HG02840 (cell line): ENCODE measurements around the gene RPL29.

Source experiments
- ATAC-seq: cut with Tn5 transposase; IDR thresholded peaks from one replicate; pipeline ENCODE4 v1.9.1; 2021; ENCODE audit warnings: mild to moderate bottlenecking, moderate library complexity, moderate number of reproducible peaks; ENCODE audit not compliant: unreplicated experiment, low FRiP score

RPL29 gene

GRCh38 chr3:52028572-52028971 is 32.9 kb upstream of the RPL29 start:
- ATAC-seq: no peak

DNA sequence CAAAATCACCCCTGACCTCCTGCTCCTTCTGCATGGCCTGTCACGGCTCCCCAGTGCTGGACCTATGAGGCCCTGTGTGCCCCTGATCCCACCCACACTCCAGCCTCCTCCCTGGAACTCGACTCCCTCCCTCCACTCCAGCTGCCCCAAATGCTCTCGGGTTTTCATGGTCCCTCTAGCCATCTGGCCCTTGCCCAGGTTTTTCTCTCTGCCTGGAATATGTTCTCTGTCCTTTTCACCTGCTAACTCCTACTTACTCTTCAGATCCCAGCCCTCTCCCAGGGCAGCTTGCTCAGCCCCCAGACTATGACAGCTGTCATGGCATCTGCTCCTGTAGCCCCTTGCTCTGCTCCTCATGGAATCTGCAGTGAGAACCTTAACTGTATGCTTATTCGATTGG is 30.3 kb upstream of the RPL29 start:
- no peak for ATAC-seq

DNA sequence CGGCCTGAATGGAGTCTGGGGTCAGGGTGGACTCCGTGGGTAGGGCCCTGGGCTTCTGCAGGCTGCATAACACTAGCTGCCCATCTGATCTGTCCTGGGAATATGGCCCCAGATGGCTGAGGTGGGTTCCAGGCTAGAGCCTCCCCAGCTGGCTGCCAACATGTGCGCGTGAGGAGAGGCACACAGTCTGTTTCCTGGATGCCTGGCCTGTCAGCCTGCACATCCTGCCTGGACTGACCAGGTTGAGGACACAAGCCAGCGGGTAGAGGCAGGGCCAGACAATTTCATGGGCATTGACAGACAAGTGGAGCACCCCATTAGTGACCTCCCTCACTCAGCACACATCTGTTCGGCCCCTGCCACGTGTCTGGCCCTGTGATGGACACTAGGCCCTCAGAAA is 29.8 kb upstream of the RPL29 start:
- no peak for ATAC-seq

- ATAC-seq: no peak
Observed at GRCh38 chr3:52024765-52025452, 29.2 kb upstream of the RPL29 start.

DNA sequence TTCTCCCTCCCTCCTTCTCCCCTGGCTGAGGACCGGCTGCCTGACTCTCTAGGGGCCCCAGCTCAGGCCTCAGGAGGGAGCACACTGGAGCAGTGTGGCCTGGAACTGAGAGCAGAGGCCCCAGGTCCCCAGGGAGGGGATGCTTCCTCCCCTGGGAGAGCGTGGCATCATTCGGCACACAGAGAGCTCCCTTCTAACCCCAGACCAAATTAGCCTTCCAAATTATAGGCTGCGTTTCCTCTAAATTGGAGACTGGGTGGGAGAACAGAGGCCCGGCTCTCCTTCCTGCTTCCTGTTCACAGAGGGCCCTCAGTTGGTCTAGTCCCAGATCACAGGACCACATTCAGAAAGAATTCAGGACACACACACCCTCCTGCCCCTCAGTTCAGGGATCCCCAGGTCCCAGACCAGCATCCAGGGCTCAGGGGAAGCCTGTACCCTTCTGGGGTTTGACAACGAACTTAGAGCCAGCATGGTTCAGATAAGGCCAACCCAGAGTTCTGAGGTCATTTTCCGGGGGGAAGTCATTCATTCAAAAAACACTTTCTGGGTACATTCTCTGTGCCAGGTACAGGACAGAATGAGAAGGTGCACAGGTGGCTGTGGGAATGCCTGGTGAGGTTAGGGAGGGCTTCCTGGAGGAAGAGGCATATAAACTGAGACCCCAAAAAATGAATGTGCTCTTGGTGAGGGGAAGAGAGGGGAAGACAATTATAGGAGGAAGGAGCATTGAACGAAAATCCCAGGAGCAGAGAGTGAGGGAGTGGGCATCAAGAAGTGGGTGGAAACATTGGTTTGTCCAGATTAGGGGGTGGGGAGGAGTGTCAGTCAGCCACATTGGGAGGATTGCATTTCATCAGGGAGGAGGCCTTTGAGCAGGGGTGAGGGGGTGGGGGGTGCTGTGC is 28.4 kb upstream of the RPL29 start:
- ATAC-seq: no peak

DNA sequence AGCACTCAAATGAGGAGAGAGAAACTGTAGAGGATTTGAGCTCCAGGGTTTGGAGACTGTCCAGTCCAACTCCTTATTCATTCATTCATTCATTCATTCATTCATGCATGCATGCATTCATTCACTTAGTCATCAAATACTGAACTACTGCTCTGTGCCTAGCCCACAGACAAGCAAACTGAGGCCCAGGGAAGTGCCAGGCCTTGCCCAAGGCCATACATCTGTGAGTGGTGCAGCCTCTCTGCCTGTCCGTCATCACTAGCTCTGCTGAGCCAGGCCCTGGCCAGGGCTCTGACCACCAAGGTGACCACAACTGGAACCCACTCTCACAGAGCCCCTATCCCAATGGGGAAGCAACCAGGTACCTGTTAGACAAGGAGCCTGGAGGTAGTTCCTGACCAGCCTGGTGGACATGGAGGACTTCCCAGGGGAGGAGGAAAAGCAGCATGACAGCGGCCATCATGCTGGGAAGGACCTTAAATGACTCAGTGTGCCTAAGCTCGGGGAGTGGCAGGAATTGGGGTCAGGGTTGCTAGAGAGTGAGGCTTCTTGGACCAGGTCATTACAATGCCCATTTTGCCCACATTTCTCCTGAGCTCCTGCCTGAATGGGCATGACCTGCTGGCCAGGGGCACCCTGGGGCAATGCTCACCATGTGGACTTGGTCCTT is 27.5 kb upstream of the RPL29 start:
- no peak for ATAC-seq

- ATAC-seq: no peak
Observed at GRCh38 chr3:52022323-52023100, 26.8 kb upstream of the RPL29 start.

- no peak for ATAC-seq
Observed at GRCh38 chr3:52021489-52022268, 26.0 kb upstream of the RPL29 start.

DNA sequence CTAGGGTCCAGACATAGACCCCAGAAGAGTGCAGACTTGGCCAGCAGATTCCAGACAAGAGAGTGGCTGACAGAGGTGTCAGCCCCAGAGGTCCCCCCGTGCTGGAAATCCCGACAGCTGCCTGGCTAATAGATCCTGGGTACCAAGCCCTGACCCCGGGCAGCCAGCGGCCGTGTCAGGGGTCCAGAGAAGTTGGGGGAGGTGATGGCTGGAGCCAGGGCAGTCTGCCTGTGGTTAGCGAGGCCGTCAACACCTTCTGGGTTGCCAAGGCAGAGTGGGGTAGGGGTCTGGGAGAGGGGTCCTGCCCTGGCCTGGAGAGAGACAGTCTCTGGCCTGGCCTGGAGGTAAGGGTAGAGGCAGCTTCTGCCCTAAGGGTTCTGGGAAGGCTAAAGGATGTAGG is 25.1 kb upstream of the RPL29 start:
- no peak for ATAC-seq

GRCh38 chr3:52019352-52020080 is 23.8 kb upstream of the RPL29 start:
- ATAC-seq: no peak

- ATAC-seq: no peak
Observed at GRCh38 chr3:52018319-52019000, 22.8 kb upstream of the RPL29 start.

GRCh38 chr3:52017586-52017985 is 21.9 kb upstream of the RPL29 start:
- no peak for ATAC-seq

DNA sequence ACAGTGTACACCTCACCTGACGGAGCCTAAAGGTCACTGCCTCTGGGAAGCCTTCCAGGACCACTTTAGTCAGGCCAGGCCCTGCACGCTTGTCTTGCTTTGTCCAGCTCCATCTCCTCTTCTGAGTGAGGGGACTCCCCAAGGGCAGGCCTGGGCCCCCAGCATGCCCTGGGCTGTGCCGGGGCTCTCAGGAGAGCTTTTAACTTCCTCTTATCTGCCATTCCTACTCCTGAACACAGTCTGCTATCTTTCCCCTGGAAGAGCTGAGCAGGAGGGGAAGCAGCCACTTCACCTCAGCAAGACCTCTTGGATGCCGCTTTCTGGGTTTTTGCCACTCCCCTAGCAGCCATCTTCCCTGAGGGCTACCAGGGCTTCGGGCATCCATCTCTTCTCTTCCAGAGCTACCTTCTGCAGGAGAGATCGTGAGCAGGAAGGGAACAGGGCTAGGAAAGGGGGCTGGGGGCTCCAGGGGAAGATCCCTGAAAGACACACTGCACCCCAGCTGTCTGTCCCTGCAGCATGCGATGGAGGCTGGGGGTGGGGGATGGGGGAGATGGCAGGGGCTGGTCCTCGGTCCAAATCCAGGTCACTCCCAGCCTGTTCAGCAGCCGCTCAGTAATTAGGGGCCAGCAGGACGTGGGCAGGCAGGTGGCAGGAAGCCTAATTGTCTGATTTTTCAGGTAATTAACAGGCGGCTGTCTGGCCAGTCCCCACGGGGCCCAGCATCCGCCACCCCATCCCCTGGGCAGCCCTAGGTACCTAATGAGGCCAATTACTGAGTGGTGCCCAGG is 19.9 kb upstream of the RPL29 start:
- ATAC-seq: no peak

- ATAC-seq: no peak
Observed at GRCh38 chr3:52014613-52015012, 18.9 kb upstream of the RPL29 start.

DNA sequence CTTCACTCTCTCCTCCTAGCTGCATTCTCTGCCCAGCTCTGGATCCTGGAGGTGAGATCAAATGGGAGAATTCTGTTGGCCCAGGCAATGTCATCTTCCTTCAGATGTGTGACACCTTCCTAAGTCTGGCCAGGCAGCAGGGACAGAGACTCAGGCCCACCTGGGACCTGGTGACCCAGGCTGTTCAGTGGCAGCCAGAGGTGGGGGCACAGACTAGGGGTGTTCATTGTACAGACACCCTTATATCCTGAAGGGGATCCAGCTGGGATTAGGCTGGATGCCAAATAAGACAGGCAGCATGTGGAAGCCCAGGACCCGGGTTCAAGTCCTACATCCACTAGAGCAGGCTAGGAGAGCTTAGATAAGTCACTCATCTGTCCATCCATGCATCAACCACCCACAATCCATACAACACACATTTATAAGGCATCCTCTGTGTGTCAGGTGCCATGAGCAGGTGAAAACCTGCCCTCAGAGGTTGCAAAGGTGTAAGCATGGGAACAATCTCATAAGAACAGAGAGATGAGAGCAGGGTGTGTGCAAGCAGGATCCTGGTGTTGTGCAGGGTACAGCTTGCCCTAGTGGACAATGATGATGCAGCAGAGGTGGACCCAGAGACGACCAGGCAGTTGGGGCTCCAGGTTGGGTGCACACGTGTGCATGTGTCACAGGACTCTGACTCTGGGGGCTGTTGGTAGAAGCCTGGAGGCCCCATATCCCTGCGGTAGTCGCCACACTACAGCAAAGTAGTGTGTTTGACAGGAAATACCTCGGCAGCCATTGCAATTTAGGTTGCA is 18.3 kb upstream of the RPL29 start:
- ATAC-seq: no peak

DNA sequence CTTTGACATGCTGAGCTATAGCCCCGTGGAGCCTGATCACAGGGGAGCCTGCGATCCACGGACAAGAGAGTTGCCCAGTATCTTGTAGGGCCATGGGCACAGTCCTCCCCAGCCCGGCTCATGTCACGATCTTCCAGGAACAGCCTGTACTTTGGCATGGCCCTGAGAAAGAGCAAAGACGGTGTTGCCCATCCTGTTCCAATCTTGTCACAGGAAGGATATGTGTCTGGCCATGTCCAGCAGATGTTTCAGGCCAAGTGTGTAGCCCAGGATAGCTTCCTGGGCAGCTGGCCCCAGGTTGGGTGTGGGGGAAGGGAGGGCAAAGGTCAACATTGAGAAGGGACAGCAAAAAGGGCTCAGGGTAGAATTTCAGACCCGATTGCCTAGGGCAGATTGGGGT is 17.0 kb upstream of the RPL29 start:
- ATAC-seq: no peak

GRCh38 chr3:52010431-52010830 is 14.7 kb upstream of the RPL29 start:
- no peak for ATAC-seq
